PFSK-1 (cell line): ENCODE data around the gene NUB1.

ENCODE experiments used
- FOXP2 ChIP-seq: optimal IDR thresholded peaks from 2 replicates; pipeline ENCODE3; 2011; ENCODE audit warnings: borderline replicate concordance, control low read depth, inconsistent platforms; ENCODE audit not compliant: insufficient read depth; ENCODE audit errors: extremely low read length, extremely low read depth
- POLR2AphosphoS5 ChIP-seq: IDR thresholded peaks from 2 replicates; pipeline ENCODE4 v1.6.1; 2012; ENCODE audit warnings: low read depth, mild to moderate bottlenecking, control low read depth, low read length, moderate library complexity
- REST ChIP-seq, 2 experiments: IDR thresholded peaks; 2 replicates each; pipeline versions ENCODE4 v1.6.1 to v1.8.0; 2011 to 2012; ENCODE audit warnings: low read depth in 2 of 2, low read length in 2 of 2, control low read depth in 1 of 2, inconsistent platforms in 1 of 2, mild to moderate bottlenecking in 1 of 2, moderate library complexity in 1 of 2; ENCODE audit not compliant: insufficient read depth in 1 of 2
- SIN3A ChIP-seq: IDR thresholded peaks from 2 replicates; pipeline ENCODE4 v1.6.1; 2012; ENCODE audit warnings: mild to moderate bottlenecking, low read length, moderate library complexity, borderline replicate concordance; ENCODE audit not compliant: insufficient read depth
- TAF1 ChIP-seq: IDR thresholded peaks from 2 replicates; pipeline ENCODE4 v1.6.1; 2012; ENCODE audit warnings: low read length, control low read depth, borderline replicate concordance; ENCODE audit not compliant: insufficient read depth

Gene NUB1

DNA sequence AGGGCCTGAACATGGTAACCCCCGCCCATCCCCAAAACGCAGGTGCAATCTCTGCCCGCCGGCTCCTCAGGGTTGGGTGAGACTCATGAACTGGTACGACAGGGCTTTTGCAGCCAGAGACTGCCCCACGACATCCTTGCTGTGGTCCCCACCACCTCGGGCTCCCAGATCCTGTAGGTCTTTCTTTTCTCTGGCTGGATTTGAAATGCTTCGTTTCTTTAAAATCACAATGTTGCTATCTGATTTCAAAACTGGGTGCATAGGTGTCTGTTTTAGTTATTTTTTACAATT lies 46.3 kb downstream of the NUB1 start:
- no peak for TF ChIP-seq SIN3A
- no peak for TF ChIP-seq FOXP2
- TF ChIP-seq POLR2AphosphoS5 = no peak
- TF ChIP-seq REST (IDR thresholded peaks at IDR 0.05; ENCODE audit: insufficient read depth in 1 of 2, low read depth in 2 of 2, low read length in 2 of 2) = no peak
- TF ChIP-seq TAF1 = no peak

DNA sequence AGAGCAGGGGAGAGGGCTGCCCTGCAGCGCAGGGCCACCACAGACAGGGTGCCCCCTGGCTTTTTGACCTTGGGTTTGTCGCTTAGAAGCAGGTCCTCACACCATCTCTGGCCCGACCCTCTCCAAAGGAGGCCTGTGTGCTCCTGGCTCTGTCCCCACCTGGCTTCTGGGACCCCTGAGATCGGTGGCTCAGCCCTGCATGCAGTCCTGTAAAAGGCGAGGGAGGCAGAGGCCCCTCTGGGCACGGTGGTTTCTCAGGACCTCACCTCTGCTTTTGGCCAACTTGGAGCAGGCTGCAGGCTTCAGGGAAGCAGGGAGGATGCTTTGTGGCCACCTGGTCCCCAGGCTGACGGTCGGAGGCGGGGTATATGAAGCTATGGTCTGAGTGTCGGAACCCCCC lies 46.8 kb downstream of the NUB1 start:
- no peak for TF ChIP-seq POLR2AphosphoS5
- TF ChIP-seq REST (IDR thresholded peaks at IDR 0.05; ENCODE audit: insufficient read depth in 1 of 2, low read depth in 2 of 2, low read length in 2 of 2) = no peak
- TF ChIP-seq FOXP2 = no peak
- no peak for TF ChIP-seq SIN3A
- no peak for TF ChIP-seq TAF1

GRCh38 chr7:151389096-151389767 lies 47.6 kb downstream of the NUB1 start:
- no peak for TF ChIP-seq REST (IDR thresholded peaks at IDR 0.05; ENCODE audit: insufficient read depth in 1 of 2, low read depth in 2 of 2, low read length in 2 of 2)
- TF ChIP-seq SIN3A = no peak
- no peak for TF ChIP-seq TAF1
- no peak for TF ChIP-seq POLR2AphosphoS5
- TF ChIP-seq FOXP2 = no peak

DNA sequence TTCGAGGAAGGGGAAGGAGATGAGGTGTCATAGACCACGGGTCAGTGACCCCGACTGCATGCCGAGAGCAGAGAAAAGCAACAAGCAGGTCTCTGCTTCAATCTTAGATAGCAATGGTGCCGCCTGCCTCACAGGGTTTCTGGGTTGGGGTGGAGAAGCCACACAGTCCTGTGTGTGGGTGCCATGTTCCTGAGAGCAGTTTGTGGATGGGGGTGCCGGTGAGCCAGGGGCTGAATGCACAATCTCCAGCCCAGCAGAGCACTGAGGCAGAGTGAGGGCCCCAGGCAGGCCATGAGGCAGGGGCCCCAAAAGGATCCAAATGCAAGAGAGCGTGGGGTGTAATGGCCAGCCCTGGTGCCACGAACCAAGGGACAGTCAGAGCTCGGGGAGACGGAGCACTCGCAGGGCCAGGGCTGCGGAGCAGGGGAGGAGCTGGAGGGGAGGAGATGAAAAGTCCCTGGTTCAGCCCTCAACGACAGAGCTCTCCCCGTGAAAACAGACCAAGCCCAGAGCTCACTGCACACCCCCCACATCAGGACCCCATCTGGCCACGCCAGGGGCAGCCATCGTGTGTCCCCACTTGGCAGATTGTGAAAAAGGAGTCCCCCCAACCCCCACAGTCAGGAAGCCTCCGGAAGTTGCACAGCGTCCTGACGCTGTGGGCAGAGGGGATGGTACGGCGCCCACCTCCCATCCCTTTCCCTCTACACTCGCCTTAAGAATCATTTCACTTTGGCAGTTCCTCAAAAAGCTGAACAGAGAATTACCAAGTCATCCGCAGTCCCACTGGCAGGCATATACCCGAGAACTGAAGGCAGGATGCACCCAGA lies 48.4 kb downstream of the NUB1 start:
- TF ChIP-seq SIN3A (no peak), TAF1 (no peak), POLR2AphosphoS5 (no peak), FOXP2 (no peak), REST (IDR thresholded peaks at IDR 0.05; ENCODE audit: insufficient read depth in 1 of 2, low read depth in 2 of 2, low read length in 2 of 2) (no peak)
